A673 (cell line): ENCODE results near the gene CARS1.

Source experiments
- CTCF ChIP-seq: fragments of 300-800, 200-600 bp; sonication (generic); conservative IDR thresholded peaks from 2 replicates; pipeline ENCODE4 v1.5.1; 2017; ENCODE audit warnings: low read depth, mild to moderate bottlenecking, antibody characterized with exemption, low read length, moderate library complexity, mixed read lengths
- EZH2 ChIP-seq: fragments of 200-600 bp; sonication (generic); IDR thresholded peaks from 2 replicates; pipeline ENCODE4 v1.6.1; 2017; ENCODE audit warnings: borderline replicate concordance, low read depth, mild to moderate bottlenecking, mixed read lengths, antibody characterized with exemption, low read length; ENCODE audit not compliant: poor library complexity, severe bottlenecking

GRCh38 chr11:2952290-2952689, 104.9 kb downstream of the CARS1 start:
- TF ChIP-seq CTCF (no peak), EZH2 (no peak)
